ENCODE results near the gene RXRA. TPM values are rescaled to one million over a fixed set of nuclear protein-coding genes. Genes with fewer than 3 reads are reported as not detected.

RXRA gene
- total and polyA plus RNA-seq, 12 donors: 5.5 to 114 (median 71.3) TPM

DNA sequence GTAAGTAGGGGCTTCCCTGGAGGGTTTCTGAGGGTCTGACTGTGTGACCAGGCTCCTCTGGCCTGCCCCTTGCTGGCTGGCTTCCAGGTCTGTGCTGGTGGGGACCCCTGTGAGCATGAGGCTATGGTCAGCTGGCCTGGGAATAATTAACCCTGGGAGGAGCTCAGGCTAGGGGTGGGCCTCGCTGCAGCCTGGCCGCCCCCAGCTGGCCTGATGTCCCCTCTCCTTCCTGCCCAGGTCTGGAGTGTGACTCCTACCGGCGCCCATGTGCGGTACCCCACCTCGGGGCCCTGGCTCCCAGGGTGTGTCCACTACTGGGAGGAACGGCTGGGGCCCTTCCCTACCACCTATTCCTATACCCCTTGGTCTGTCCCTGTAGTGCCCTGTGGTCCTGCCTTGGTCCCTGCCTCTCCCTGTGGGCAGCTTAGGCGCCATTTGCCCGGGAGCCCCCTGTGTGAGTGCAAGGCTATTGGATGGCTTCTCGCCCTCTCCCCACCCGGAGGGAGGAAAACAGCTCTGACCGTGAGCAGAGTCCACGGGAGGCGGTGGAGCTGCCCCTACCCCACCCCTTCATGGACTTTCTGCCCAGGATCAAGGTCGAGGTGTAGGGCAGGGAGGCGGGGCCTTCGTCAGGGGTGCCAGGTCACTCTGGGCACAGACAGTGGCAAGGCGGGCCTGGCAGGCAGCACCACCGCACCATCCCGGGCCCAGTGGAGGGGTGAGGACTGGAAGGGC lies 9.4 kb downstream of the RXRA start:
- DNase-seq: peak in 3 of 7 donors; percentile 59 to 63 (median 62)
- no peaks in the 10 kb centered on the region for H3K9me3 ChIP-seq (replicated peaks in 1 of 3)
- WGBS, 4 donors: 51 to 57% (median 56%) methylated on average over 5 to 20 of the region's 20 CpGs; no CpG with 5 or more reads in 1 of the 4 donors
- intact Hi-C loops (cut with DNase I): no loop called here
- H3K4me3 ChIP-seq: no peak overlapping the region
- H3K27me3 ChIP-seq: no peaks in the 10 kb centered on the region
- no peaks in the 10 kb centered on the region for H3K36me3 ChIP-seq (replicated peaks in 1 of 2)
- TF ChIP-seq, protein P1, sequence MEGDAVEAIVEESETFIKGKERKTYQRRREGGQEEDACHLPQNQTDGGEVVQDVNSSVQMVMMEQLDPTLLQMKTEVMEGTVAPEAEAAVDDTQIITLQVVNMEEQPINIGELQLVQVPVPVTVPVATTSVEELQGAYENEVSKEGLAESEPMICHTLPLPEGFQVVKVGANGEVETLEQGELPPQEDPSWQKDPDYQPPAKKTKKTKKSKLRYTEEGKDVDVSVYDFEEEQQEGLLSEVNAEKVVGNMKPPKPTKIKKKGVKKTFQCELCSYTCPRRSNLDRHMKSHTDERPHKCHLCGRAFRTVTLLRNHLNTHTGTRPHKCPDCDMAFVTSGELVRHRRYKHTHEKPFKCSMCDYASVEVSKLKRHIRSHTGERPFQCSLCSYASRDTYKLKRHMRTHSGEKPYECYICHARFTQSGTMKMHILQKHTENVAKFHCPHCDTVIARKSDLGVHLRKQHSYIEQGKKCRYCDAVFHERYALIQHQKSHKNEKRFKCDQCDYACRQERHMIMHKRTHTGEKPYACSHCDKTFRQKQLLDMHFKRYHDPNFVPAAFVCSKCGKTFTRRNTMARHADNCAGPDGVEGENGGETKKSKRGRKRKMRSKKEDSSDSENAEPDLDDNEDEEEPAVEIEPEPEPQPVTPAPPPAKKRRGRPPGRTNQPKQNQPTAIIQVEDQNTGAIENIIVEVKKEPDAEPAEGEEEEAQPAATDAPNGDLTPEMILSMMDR (IDR thresholded peaks at IDR 0.05): no peak
- TF ChIP-seq POLR2A (IDR thresholded peaks at IDR 0.05): no peak
- H3K27ac ChIP-seq: peak overlapping the region in 3 of 5 donors; percentile 21 to 83 (median 71)
- peaks cover 90 to 98% of the 10 kb centered on the region in 2 donors for H3K4me1 ChIP-seq (replicated peaks in 1 of 2)

DNA sequence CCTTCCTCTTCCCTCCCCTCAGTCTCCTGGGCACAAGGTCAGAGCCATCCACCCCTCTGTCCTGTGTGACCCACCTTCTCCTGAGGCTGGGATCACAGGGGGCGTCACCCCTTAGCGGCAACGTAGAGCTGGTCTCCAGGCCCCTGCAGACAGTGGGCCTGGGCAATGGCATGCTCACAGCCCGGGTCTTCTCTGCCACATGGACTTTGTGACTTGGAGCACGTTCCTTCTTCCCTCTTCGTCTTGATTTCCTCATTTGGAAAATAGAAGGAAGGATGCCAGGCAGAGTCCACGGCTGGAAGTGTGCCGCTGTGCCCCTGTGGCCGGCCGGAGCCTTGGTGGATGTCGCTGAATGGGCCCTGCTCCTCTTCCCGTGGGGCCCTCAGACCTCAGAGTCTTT lies 10.0 kb downstream of the RXRA start:
- Histone ChIP-seq H3K9me3 (replicated peaks in 1 of 3) (no peaks in the 10 kb centered on the region), H3K4me1 (replicated peaks in 1 of 2) (peaks cover 91 to 98% of the 10 kb centered on the region in 2 donors), H3K36me3 (replicated peaks in 1 of 2) (no peaks in the 10 kb centered on the region), H3K4me3 (no peak overlapping the region), H3K27ac (peak overlapping the region in 3 of 5 donors; percentile 22 to 83 (median 71)), H3K27me3 (no peaks in the 10 kb centered on the region)
- 55 to 57% (median 56%) methylated on average over 5 to 12 of the region's 12 CpGs for WGBS, 4 donors
- no peak for TF ChIP-seq POLR2A (IDR thresholded peaks at IDR 0.05)
- TF ChIP-seq, protein P1 (IDR thresholded peaks at IDR 0.05): no peak
- intact Hi-C loops (cut with DNase I): no loop called here
- DNase-seq: no peak

DNA sequence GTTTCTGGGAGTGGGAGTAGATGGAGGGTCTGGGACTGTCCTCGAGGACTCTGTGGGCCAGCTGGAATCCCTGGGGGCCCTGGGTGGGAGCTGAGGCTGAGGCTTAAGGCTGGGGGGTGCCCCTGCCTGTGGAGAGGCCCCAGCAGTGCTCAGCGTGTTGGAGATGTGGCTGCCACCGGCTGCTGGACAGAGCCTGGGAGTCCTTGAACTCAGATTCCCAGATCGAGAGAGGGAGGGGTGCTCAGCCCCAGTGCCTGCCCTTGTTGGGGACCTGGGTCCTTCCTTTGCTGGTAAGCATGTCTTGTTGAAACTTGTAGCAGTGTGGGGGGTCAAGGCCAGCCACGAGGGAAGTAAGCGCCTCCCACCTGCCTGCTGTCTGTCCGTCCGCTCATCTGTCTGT lies 10.7 kb downstream of the RXRA start:
- peak overlapping the region in 3 of 5 donors; percentile 22 to 83 (median 71) for H3K27ac ChIP-seq
- 32 to 63% (median 51%) methylated on average over 5 to 8 of the region's 8 CpGs for WGBS, 4 donors
- H3K36me3 ChIP-seq (replicated peaks in 1 of 2): no peaks in the 10 kb centered on the region
- TF ChIP-seq, protein P1 (IDR thresholded peaks at IDR 0.05): no peak
- no peak for TF ChIP-seq POLR2A (IDR thresholded peaks at IDR 0.05)
- H3K9me3 ChIP-seq (replicated peaks in 1 of 3): no peaks in the 10 kb centered on the region
- H3K4me3 ChIP-seq: no peak overlapping the region
- peak in 1 of 7 donors; percentile 49 for DNase-seq
- intact Hi-C loops (cut with DNase I): no loop called here
- H3K27me3 ChIP-seq: no peaks in the 10 kb centered on the region
- H3K4me1 ChIP-seq (replicated peaks in 1 of 2): peaks cover 92 to 98% of the 10 kb centered on the region in 2 donors

DNA sequence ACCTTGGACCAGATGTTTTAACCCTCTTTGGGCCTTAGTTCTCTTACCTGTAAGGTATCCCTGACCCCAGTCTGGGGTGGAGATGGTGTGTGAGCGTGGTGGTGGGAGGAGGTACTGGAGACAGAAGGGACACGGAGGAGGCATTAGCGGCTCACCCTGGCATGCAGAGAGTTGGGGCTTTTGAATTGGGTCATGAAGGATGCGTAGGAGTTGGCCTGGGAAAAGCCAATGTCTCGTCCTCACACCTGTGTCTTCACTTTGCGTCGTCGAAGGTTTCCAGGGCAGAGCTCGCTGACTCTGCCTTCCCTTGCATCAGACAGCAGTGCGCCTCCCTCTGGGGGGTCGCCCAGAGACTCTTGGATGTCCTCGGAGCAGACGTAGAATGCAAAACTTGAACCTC lies 11.2 kb downstream of the RXRA start:
- no peak for DNase-seq
- Histone ChIP-seq H3K4me3 (no peak overlapping the region), H3K36me3 (replicated peaks in 1 of 2) (no peaks in the 10 kb centered on the region), H3K27me3 (no peaks in the 10 kb centered on the region), H3K4me1 (replicated peaks in 1 of 2) (peaks cover 92 to 98% of the 10 kb centered on the region in 2 donors), H3K9me3 (replicated peaks in 1 of 3) (no peaks in the 10 kb centered on the region), H3K27ac (peak overlapping the region in 1 of 5 donors; percentile 83)
- intact Hi-C loops (cut with DNase I): no loop called here
- TF ChIP-seq, protein P1 (IDR thresholded peaks at IDR 0.05): no peak
- no peak for TF ChIP-seq POLR2A (IDR thresholded peaks at IDR 0.05)
- 90 to 97% (median 93%) methylated on average over 12 to 13 of the region's 13 CpGs for WGBS, 4 donors

All from adrenal gland (tissue), 12 donors.